HEK293 (cell line): ENCODE measurements around the gene FSD1.

ENCODE experiments used
- CTCF ChIA-PET: fragments of 350-600 bp; formaldehyde crosslinking; extraction: SDS; loops from one replicate; lab custom pipeline; 2021; ENCODE audit warnings: antibody characterized with exemption; lab: Yijun Ruan, JAX
- POLR2A ChIA-PET: fragments of 300-600 bp; formaldehyde crosslinking; extraction: SDS; loops from one replicate; lab custom pipeline; 2020; ENCODE audit warnings: antibody characterized with exemption, inconsistent platforms; lab: Yijun Ruan, JAX
- H3K27ac ChIP-seq: fragments of 200-500 bp; sonication (Bioruptor generic); 2 replicates; pipeline ENCODE4 v1.5.1; 2014; ENCODE audit warnings: low read depth, low read length, control low read depth, inconsistent platforms; ENCODE audit errors: extremely low read depth
- H3K36me3 ChIP-seq, 2 experiments: fragments of 200-500 bp in 1 of 2; sonication (Bioruptor generic) in 1 of 2; 1 replicate in 1 of 2; 2 replicates in 1 of 2; pipeline ENCODE4 v1.5.1; 2014 to 2017; ENCODE audit warnings: inconsistent platforms in 2 of 2, low read length in 2 of 2; ENCODE audit not compliant: control insufficient read depth in 2 of 2, insufficient read depth in 1 of 2
- H3K4me1 ChIP-seq: fragments of 200-500 bp; sonication (Bioruptor generic); 2 replicates; pipeline ENCODE4 v1.5.1; 2014; ENCODE audit warnings: mild to moderate bottlenecking, low read length, inconsistent platforms; ENCODE audit not compliant: control insufficient read depth, insufficient read depth
- H3K4me3 ChIP-seq: 2 replicates; pipeline ENCODE4 v1.5.1; 2011; ENCODE audit warnings: low read depth, mild to moderate bottlenecking, control low read depth, low read length, moderate library complexity
- H3K9me3 ChIP-seq: fragments of 200-500 bp; sonication (Bioruptor generic); 2 replicates; pipeline ENCODE4 v1.5.1; 2014; ENCODE audit warnings: low read depth, low read length, inconsistent platforms; ENCODE audit not compliant: control insufficient read depth, insufficient read depth
- BCL11A ChIP-seq: fragments of 450-650 bp; formaldehyde crosslinking; IDR thresholded peaks from 2 replicates; pipeline ENCODE4 v1.5.1; 2016; ENCODE audit warnings: low read depth, missing biosample characterization, missing genetic modification characterization
- GLIS2 ChIP-seq: fragments of 450-650 bp; formaldehyde crosslinking; IDR thresholded peaks from 2 replicates; pipeline ENCODE4 v1.5.1; 2016; ENCODE audit warnings: missing biosample characterization, missing genetic modification characterization
- HOXC10 ChIP-seq: sonication (generic); formaldehyde crosslinking; IDR thresholded peaks from 2 replicates; pipeline ENCODE4 v1.8.1; 2023; ENCODE audit warnings: mild to moderate bottlenecking, missing genetic modification reagents
- IKZF3 ChIP-seq: fragments of 450-650 bp; IDR thresholded peaks from 2 replicates; pipeline ENCODE4 v1.5.0; 2018; ENCODE audit warnings: missing biosample characterization, mild to moderate bottlenecking, missing genetic modification characterization, moderate library complexity
- OSR2 ChIP-seq: fragments of 450-650 bp; formaldehyde crosslinking; IDR thresholded peaks from 2 replicates; pipeline ENCODE4 v1.5.1; 2016; ENCODE audit warnings: missing biosample characterization, missing genetic modification characterization
- REST ChIP-seq: fragments of 450-650 bp; formaldehyde crosslinking; IDR thresholded peaks from 2 replicates; pipeline ENCODE4 v1.5.1; 2016; ENCODE audit warnings: missing biosample characterization, missing genetic modification characterization
- TCF7L2 ChIP-seq: IDR thresholded peaks from 2 replicates; pipeline ENCODE4 v1.6.1; 2011; ENCODE audit warnings: low read depth, mild to moderate bottlenecking, inconsistent platforms, low read length, moderate library complexity, borderline replicate concordance
- ZEB2 ChIP-seq: fragments of 450-650 bp; formaldehyde crosslinking; IDR thresholded peaks from 2 replicates; pipeline ENCODE4 v1.5.1; 2016; ENCODE audit warnings: missing biosample characterization, missing genetic modification characterization
- ZFHX2 ChIP-seq: fragments of 450-650 bp; formaldehyde crosslinking; conservative IDR thresholded peaks from 2 replicates; pipeline ENCODE4 v1.5.1; 2016; ENCODE audit warnings: missing biosample characterization, missing genetic modification characterization
- ZNF121 ChIP-seq: fragments of 450-650 bp; formaldehyde crosslinking; IDR thresholded peaks from 2 replicates; pipeline ENCODE4 v1.5.1; 2016; ENCODE audit warnings: missing biosample characterization, missing genetic modification characterization
- ZNF211 ChIP-seq: fragments of 450-650 bp; formaldehyde crosslinking; IDR thresholded peaks from 2 replicates; pipeline ENCODE4 v1.5.1; 2016; ENCODE audit warnings: low read depth, missing biosample characterization, missing genetic modification characterization
- ZNF274 ChIP-seq, 2 experiments: fragments of 200-500 bp in 1 of 2; fragments of 450-650 bp in 1 of 2; sonication (Bioruptor generic) in 1 of 2; formaldehyde crosslinking in 1 of 2; IDR thresholded peaks; 2 replicates each; pipeline versions ENCODE4 v1.5.1 to v1.6.1; 2014 to 2016; ENCODE audit warnings: borderline replicate concordance in 1 of 2, inconsistent platforms in 1 of 2, low read length in 1 of 2, missing biosample characterization in 1 of 2, missing genetic modification characterization in 1 of 2
- ZNF366 ChIP-seq: fragments of 450-650 bp; formaldehyde crosslinking; conservative IDR thresholded peaks from 2 replicates; pipeline ENCODE4 v1.5.1; 2016; ENCODE audit warnings: missing biosample characterization, missing genetic modification characterization
- ZNF426 ChIP-seq: fragments of 450-650 bp; formaldehyde crosslinking; IDR thresholded peaks from 2 replicates; pipeline ENCODE4 v1.5.1; 2017; ENCODE audit warnings: missing biosample characterization, missing genetic modification characterization, mild to moderate bottlenecking, inconsistent platforms, moderate library complexity
- ZNF514 ChIP-seq: fragments of 450-650 bp; formaldehyde crosslinking; IDR thresholded peaks from 2 replicates; pipeline ENCODE4 v1.5.1; 2016; ENCODE audit warnings: missing biosample characterization, missing genetic modification characterization
- ZNF529 ChIP-seq: fragments of 450-650 bp; formaldehyde crosslinking; IDR thresholded peaks from 2 replicates; pipeline ENCODE4 v1.5.1; 2017; ENCODE audit warnings: missing genetic modification characterization, missing biosample characterization; ENCODE audit not compliant: insufficient replicate concordance
- ZNF560 ChIP-seq: fragments of 450-650 bp; formaldehyde crosslinking; IDR thresholded peaks from 2 replicates; pipeline ENCODE4 v1.5.1; 2017; ENCODE audit warnings: missing biosample characterization, missing genetic modification characterization, borderline replicate concordance
- ZNF561 ChIP-seq: fragments of 450-650 bp; IDR thresholded peaks from 2 replicates; pipeline ENCODE4 v1.5.1; 2018; ENCODE audit warnings: missing biosample characterization, missing genetic modification characterization, borderline replicate concordance
- ZNF645 ChIP-seq: fragments of 450-650 bp; formaldehyde crosslinking; IDR thresholded peaks from 2 replicates; pipeline ENCODE4; 2016; ENCODE audit warnings: missing biosample characterization, missing genetic modification characterization
- ZNF658 ChIP-seq: fragments of 450-650 bp; formaldehyde crosslinking; IDR thresholded peaks from 2 replicates; pipeline ENCODE4; 2016; ENCODE audit warnings: missing biosample characterization, missing genetic modification characterization
- ZNF785 ChIP-seq: fragments of 450-650 bp; formaldehyde crosslinking; IDR thresholded peaks from 2 replicates; pipeline ENCODE4 v1.5.1; 2016; ENCODE audit warnings: missing biosample characterization, missing genetic modification characterization
- ZSCAN5A ChIP-seq: fragments of 450-650 bp; formaldehyde crosslinking; IDR thresholded peaks from 2 replicates; pipeline ENCODE4 v1.5.1; 2016; ENCODE audit warnings: missing biosample characterization, missing genetic modification characterization
- TF ChIP-seq, protein P1 (sequence below): fragments of 450-650 bp; formaldehyde crosslinking; IDR thresholded peaks from 2 replicates; pipeline ENCODE4 v1.5.1; 2016; ENCODE audit warnings: missing biosample characterization, missing genetic modification characterization
- TF ChIP-seq, protein P2 (sequence below): fragments of 450-650 bp; formaldehyde crosslinking; IDR thresholded peaks from 2 replicates; pipeline ENCODE4 v1.5.1; 2016; ENCODE audit warnings: missing biosample characterization, missing genetic modification characterization

The FSD1 gene

GRCh38 chr19:4295972-4296771 lies 8.2 kb upstream of the FSD1 start (continued):
- TF ChIP-seq REST (tag by site-specific recombination) (0 out of 2 replicates have a peak, but pooled peaks have one; percentile 11), ZNF560 (tag by site-specific recombination) (no peak), ZNF121 (tag by site-specific recombination) (peak; percentile 69; the same call in 1 of the 2 replicates), ZEB2 (tag by site-specific recombination) (no peak), ZFHX2 (tag by site-specific recombination) (peak; percentile 96), IKZF3 (no peak), GLIS2 (tag by site-specific recombination) (0 out of 2 replicates have a peak, but pooled peaks have one; percentile 22), ZNF645 (tag by site-specific recombination) (no peak)

GRCh38 chr19:4297901-4298809 lies 6.2 kb upstream of the FSD1 start:
- Histone ChIP-seq H3K9me3 (no peaks in the 10 kb centered on the region), H3K4me1 (no peaks in the 10 kb centered on the region), H3K4me3 (no peak overlapping the region), H3K27ac (no peak overlapping the region), H3K36me3 (no peaks in the 10 kb centered on the region)
- CTCF ChIA-PET, result interaction anchor here (0.6 to 1.1 kb wide), 3 partner anchors 14 to 78 kb away, joined by 3 to 9 read pairs (median 7); no protein-coding TSS in a partner anchor
- TF ChIP-seq ZNF658 (tag by site-specific recombination) (no peak), TCF7L2 (no peak), ZSCAN5A (no peak), ZNF366 (tag by site-specific recombination) (no peak), ZNF529 (no peak), ZNF211 (tag by site-specific recombination) (no peak), ZNF274 (IDR thresholded peaks at IDR 0.05; ENCODE audit: low read length) (no peak), ZNF274 (tag by site-specific recombination; IDR thresholded peaks at IDR 0.05; ENCODE audit: borderline replicate concordance) (no peak), ZNF514 (tag by site-specific recombination) (no peak), BCL11A (no peak), ZNF785 (tag by site-specific recombination) (no peak), HOXC10 (CRISPR knock-in tag) (no peak), ZNF426 (tag by site-specific recombination) (no peak), OSR2 (tag by site-specific recombination) (no peak), ZNF561 (tag by site-specific recombination) (no peak)
- TF ChIP-seq, protein P1, sequence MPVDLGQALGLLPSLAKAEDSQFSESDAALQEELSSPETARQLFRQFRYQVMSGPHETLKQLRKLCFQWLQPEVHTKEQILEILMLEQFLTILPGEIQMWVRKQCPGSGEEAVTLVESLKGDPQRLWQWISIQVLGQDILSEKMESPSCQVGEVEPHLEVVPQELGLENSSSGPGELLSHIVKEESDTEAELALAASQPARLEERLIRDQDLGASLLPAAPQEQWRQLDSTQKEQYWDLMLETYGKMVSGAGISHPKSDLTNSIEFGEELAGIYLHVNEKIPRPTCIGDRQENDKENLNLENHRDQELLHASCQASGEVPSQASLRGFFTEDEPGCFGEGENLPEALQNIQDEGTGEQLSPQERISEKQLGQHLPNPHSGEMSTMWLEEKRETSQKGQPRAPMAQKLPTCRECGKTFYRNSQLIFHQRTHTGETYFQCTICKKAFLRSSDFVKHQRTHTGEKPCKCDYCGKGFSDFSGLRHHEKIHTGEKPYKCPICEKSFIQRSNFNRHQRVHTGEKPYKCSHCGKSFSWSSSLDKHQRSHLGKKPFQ, result no peak
- TF ChIP-seq, protein P2, sequence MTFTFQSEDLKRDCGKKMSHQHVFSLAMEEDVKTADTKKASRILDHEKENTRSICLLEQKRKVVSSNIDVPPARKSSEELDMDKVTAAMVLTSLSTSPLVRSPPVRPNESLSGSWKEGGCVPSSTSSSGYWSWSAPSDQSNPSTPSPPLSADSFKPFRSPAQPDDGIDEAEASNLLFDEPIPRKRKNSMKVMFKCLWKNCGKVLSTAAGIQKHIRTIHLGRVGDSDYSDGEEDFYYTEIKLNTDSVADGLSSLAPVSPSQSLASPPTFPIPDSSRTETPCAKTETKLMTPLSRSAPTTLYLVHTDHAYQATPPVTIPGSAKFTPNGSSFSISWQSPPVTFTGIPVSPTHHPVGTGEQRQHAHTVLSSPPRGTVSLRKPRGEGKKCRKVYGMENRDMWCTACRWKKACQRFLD (tag by site-specific recombination), result no peak
- POLR2A ChIA-PET, result no interaction called here
